Measurements from ENCODE around the gene MDN1.

- TF ChIP-seq, protein P1, sequence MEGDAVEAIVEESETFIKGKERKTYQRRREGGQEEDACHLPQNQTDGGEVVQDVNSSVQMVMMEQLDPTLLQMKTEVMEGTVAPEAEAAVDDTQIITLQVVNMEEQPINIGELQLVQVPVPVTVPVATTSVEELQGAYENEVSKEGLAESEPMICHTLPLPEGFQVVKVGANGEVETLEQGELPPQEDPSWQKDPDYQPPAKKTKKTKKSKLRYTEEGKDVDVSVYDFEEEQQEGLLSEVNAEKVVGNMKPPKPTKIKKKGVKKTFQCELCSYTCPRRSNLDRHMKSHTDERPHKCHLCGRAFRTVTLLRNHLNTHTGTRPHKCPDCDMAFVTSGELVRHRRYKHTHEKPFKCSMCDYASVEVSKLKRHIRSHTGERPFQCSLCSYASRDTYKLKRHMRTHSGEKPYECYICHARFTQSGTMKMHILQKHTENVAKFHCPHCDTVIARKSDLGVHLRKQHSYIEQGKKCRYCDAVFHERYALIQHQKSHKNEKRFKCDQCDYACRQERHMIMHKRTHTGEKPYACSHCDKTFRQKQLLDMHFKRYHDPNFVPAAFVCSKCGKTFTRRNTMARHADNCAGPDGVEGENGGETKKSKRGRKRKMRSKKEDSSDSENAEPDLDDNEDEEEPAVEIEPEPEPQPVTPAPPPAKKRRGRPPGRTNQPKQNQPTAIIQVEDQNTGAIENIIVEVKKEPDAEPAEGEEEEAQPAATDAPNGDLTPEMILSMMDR (IDR thresholded peaks at IDR 0.05) = no peak
- no peak for TF ChIP-seq POLR2AphosphoS5 (IDR thresholded peaks at IDR 0.05)
- TF ChIP-seq POLR2A (IDR thresholded peaks at IDR 0.05; ENCODE audit: low read depth) = no peak
- no peak for TF ChIP-seq EP300 (IDR thresholded peaks at IDR 0.05)
Measured at GRCh38 chr6:89693207-89693606, 126.4 kb downstream of the MDN1 start.

Measured in esophagus muscularis mucosa (tissue), 4 donors.